Prostate gland (tissue), 2 donors: Measurements from ENCODE around the gene USP37.

Experiments used
- POLR2A ChIP-seq: fragments of 450-650 bp; IDR thresholded peaks from one replicate; pipeline ENCODE4 v1.6.1; 2016; ENCODE audit warnings: antibody characterized with exemption, mild to moderate bottlenecking
- POLR2AphosphoS5 ChIP-seq: sonication (generic); formaldehyde crosslinking; IDR thresholded peaks from one replicate; pipeline ENCODE4 v1.6.1; 2017; ENCODE audit warnings: antibody characterized with exemption
- TF ChIP-seq, protein P1 (sequence below), 4 experiments: fragments of 200-600 bp in 2 of 4; fragments of 450-650 bp in 2 of 4; sonication (generic) in 2 of 4; IDR thresholded peaks; 1 replicate in 3 of 4; 2 replicates in 1 of 4; pipeline ENCODE4 v1.5.1; 2016 to 2019; ENCODE audit warnings: antibody characterized with exemption in 4 of 4, mild to moderate bottlenecking in 2 of 4, moderate library complexity in 2 of 4

DNA sequence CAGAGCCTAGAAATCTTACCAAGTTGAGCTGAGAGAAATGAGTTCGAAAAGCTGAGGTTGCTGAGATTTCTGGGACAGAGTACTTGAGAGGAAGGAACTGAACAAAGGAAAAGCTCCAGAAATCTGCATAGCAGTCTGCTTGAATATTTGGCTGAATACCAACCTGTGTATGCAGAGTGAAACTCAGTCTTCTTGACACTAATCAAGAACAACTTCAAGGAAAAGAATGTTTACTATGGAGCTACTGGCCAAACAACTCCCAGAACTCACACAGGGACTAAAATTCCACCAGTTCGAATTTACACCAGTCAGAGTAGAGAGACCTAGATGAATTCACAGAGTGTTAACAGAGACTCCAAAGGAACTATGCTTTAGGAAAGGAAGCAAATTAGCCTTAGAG is 66.5 kb downstream of the USP37 start:
- TF ChIP-seq, protein P1, sequence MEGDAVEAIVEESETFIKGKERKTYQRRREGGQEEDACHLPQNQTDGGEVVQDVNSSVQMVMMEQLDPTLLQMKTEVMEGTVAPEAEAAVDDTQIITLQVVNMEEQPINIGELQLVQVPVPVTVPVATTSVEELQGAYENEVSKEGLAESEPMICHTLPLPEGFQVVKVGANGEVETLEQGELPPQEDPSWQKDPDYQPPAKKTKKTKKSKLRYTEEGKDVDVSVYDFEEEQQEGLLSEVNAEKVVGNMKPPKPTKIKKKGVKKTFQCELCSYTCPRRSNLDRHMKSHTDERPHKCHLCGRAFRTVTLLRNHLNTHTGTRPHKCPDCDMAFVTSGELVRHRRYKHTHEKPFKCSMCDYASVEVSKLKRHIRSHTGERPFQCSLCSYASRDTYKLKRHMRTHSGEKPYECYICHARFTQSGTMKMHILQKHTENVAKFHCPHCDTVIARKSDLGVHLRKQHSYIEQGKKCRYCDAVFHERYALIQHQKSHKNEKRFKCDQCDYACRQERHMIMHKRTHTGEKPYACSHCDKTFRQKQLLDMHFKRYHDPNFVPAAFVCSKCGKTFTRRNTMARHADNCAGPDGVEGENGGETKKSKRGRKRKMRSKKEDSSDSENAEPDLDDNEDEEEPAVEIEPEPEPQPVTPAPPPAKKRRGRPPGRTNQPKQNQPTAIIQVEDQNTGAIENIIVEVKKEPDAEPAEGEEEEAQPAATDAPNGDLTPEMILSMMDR (IDR thresholded peaks at IDR 0.05) = no peak
- TF ChIP-seq POLR2AphosphoS5 (no peak), POLR2A (no peak)
